ENCODE measurements around the gene ATXN1.

GRCh38 chr6:16563628-16564240 lies 197.5 kb downstream of the ATXN1 start:
- TF ChIP-seq ZNF629 (tag by site-specific recombination; IDR thresholded peaks at IDR 0.05) (no peak), CTCF (tag by site-specific recombination; IDR thresholded peaks at IDR 0.05) (no peak), KLF16 (tag by site-specific recombination; IDR thresholded peaks at IDR 0.05) (no peak), ZNF558 (tag by site-specific recombination; IDR thresholded peaks at IDR 0.05) (no peak), PRDM10 (tag by site-specific recombination; IDR thresholded peaks at IDR 0.05) (no peak), ZNF239 (tag by site-specific recombination; IDR thresholded peaks at IDR 0.05) (no peak)
